Suprapubic skin (tissue), 3 donors: ENCODE results near the gene LARP1.

Experiments used
- POLR2A ChIP-seq, 2 donors: fragments of 450-650 bp; IDR thresholded peaks; one replicate each; pipeline ENCODE4 v1.6.1; 2017; ENCODE audit warnings: antibody characterized with exemption in 2 of 2, mild to moderate bottlenecking in 2 of 2, moderate library complexity in 2 of 2
- TF ChIP-seq, protein P1 (sequence below), 2 donors: fragments of 200-600 bp in 1 of 2; fragments of 450-650 bp in 1 of 2; sonication (generic) in 1 of 2; IDR thresholded peaks; one replicate each; pipeline ENCODE4 v1.5.1; 2016 to 2019; ENCODE audit warnings: antibody characterized with exemption in 2 of 2, mild to moderate bottlenecking in 1 of 2, moderate library complexity in 1 of 2

GRCh38 chr5:154823605-154824004, 68.4 kb downstream of the LARP1 start:
- TF ChIP-seq, protein P1, sequence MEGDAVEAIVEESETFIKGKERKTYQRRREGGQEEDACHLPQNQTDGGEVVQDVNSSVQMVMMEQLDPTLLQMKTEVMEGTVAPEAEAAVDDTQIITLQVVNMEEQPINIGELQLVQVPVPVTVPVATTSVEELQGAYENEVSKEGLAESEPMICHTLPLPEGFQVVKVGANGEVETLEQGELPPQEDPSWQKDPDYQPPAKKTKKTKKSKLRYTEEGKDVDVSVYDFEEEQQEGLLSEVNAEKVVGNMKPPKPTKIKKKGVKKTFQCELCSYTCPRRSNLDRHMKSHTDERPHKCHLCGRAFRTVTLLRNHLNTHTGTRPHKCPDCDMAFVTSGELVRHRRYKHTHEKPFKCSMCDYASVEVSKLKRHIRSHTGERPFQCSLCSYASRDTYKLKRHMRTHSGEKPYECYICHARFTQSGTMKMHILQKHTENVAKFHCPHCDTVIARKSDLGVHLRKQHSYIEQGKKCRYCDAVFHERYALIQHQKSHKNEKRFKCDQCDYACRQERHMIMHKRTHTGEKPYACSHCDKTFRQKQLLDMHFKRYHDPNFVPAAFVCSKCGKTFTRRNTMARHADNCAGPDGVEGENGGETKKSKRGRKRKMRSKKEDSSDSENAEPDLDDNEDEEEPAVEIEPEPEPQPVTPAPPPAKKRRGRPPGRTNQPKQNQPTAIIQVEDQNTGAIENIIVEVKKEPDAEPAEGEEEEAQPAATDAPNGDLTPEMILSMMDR (IDR thresholded peaks at IDR 0.05) = no peak
- TF ChIP-seq POLR2A (IDR thresholded peaks at IDR 0.05) = no peak
